H9 (cell line): ENCODE measurements around the gene KRT13. TPM values are rescaled to one million over a fixed set of nuclear protein-coding genes. Genes with fewer than 3 reads are reported as not detected.

Source experiments
- DNase-seq: peaks from one replicate; pipeline ENCODE4 v3.0.0-alpha.2; 2017
- H2AFZ ChIP-seq: one replicate; pipeline ENCODE4 v1.6.1; 2013; ENCODE audit warnings: mild to moderate bottlenecking, low read length, control low read depth, moderate library complexity
- H2AK5ac ChIP-seq: 2 replicates; pipeline ENCODE4 v1.6.1; 2013; ENCODE audit warnings: low read length, control low read depth, mixed read lengths; ENCODE audit not compliant: insufficient read length
- H2BK120ac ChIP-seq: one replicate; pipeline ENCODE4 v1.6.1; 2013; ENCODE audit warnings: low read depth, mild to moderate bottlenecking, low read length, control low read depth, inconsistent platforms; ENCODE audit not compliant: poor library complexity, severe bottlenecking
- H2BK12ac ChIP-seq: 2 replicates; pipeline ENCODE4 v1.6.1; 2013; ENCODE audit warnings: low read length, control low read depth, mixed read lengths, low read depth; ENCODE audit not compliant: insufficient read length
- H2BK15ac ChIP-seq: 2 replicates; pipeline ENCODE4 v1.6.1; 2013; ENCODE audit warnings: low read depth, low read length, control low read depth
- H2BK20ac ChIP-seq: one replicate; pipeline ENCODE4 v1.6.1; 2013; ENCODE audit warnings: low read depth, mild to moderate bottlenecking, low read length, control low read depth, inconsistent platforms; ENCODE audit not compliant: poor library complexity, severe bottlenecking
- H2BK5ac ChIP-seq: 2 replicates; pipeline ENCODE4 v1.6.1; 2013; ENCODE audit warnings: low read length, control low read depth, mixed read lengths; ENCODE audit not compliant: insufficient read length
- H3K14ac ChIP-seq: 2 replicates; pipeline ENCODE4 v1.6.1; 2013; ENCODE audit warnings: low read length, control low read depth; ENCODE audit not compliant: insufficient read depth
- H3K18ac ChIP-seq: 2 replicates; pipeline ENCODE4 v1.6.1; 2013; ENCODE audit warnings: low read depth, mild to moderate bottlenecking, mixed read lengths, low read length, control low read depth; ENCODE audit not compliant: insufficient read length
- H3K23ac ChIP-seq: 2 replicates; pipeline ENCODE4 v1.6.1; 2013; ENCODE audit warnings: low read length, control low read depth, mixed read lengths, low read depth; ENCODE audit not compliant: insufficient read length
- H3K23me2 ChIP-seq: 2 replicates; pipeline ENCODE4 v1.6.1; 2013; ENCODE audit warnings: low read depth, mild to moderate bottlenecking, mixed read lengths, low read length, control low read depth; ENCODE audit not compliant: insufficient read length, poor library complexity, severe bottlenecking
- H3K27ac ChIP-seq: 2 replicates; pipeline ENCODE4 v1.5.1; 2013; ENCODE audit warnings: low read length, control low read depth, mixed read lengths, low read depth; ENCODE audit not compliant: insufficient read length
- H3K27me3 ChIP-seq: 2 replicates; pipeline ENCODE4 v1.6.1; 2013; ENCODE audit warnings: low read length, control low read depth, inconsistent platforms; ENCODE audit not compliant: insufficient read depth
- H3K4ac ChIP-seq: 2 replicates; pipeline ENCODE4 v1.6.1; 2013; ENCODE audit warnings: low read depth, mild to moderate bottlenecking, control low read depth, inconsistent platforms, low read length, moderate library complexity
- H3K4me1 ChIP-seq: 2 replicates; pipeline ENCODE4 v1.6.1; 2013; ENCODE audit warnings: low read length, control low read depth, inconsistent platforms; ENCODE audit not compliant: insufficient read depth
- H3K4me2 ChIP-seq: 2 replicates; pipeline ENCODE4 v1.6.1; 2013; ENCODE audit warnings: low read length, control low read depth, mixed read lengths; ENCODE audit not compliant: insufficient read length, insufficient read depth
- H3K56ac ChIP-seq: 2 replicates; pipeline ENCODE4 v1.6.1; 2013; ENCODE audit warnings: low read depth, mild to moderate bottlenecking, mixed read lengths, low read length, control low read depth; ENCODE audit not compliant: insufficient read length
- H3K79me1 ChIP-seq: 2 replicates; pipeline ENCODE4 v1.6.1; 2013; ENCODE audit warnings: low read depth, mild to moderate bottlenecking, moderate library complexity, low read length, control low read depth, inconsistent platforms; ENCODE audit not compliant: insufficient read depth, poor library complexity, severe bottlenecking
- H3K79me2 ChIP-seq: 2 replicates; pipeline ENCODE4 v1.6.1; 2013; ENCODE audit warnings: low read length, control low read depth, inconsistent platforms; ENCODE audit not compliant: insufficient read depth
- H3K9ac ChIP-seq: 2 replicates; pipeline ENCODE4 v1.6.1; 2013; ENCODE audit warnings: low read length, control low read depth, mixed read lengths; ENCODE audit not compliant: insufficient read length; ENCODE audit errors: extremely low read depth
- H3K9me3 ChIP-seq: one replicate; pipeline ENCODE4 v1.6.1; 2013; ENCODE audit warnings: low read depth, low read length, inconsistent platforms; ENCODE audit not compliant: control insufficient read depth
- H3T11ph ChIP-seq: one replicate; pipeline ENCODE4 v1.6.1; 2013; ENCODE audit warnings: mild to moderate bottlenecking, low read length, control low read depth, inconsistent platforms
- H4K20me1 ChIP-seq: one replicate; pipeline ENCODE4 v1.6.1; 2013; ENCODE audit not compliant: control insufficient read depth, insufficient read length, insufficient read depth
- H4K5ac ChIP-seq: 2 replicates; pipeline ENCODE4 v1.6.1; 2013; ENCODE audit warnings: low read depth, mild to moderate bottlenecking, mixed read lengths, low read length, control low read depth; ENCODE audit not compliant: insufficient read length
- H4K8ac ChIP-seq: replicated peaks from 2 replicates; pipeline ENCODE4 v1.6.1; 2013; ENCODE audit warnings: low read length, control low read depth, mixed read lengths, low read depth; ENCODE audit not compliant: insufficient read length
- H4K91ac ChIP-seq: 2 replicates; pipeline ENCODE4 v1.6.1; 2013; ENCODE audit warnings: low read depth, mild to moderate bottlenecking, moderate library complexity, mixed read lengths, low read length, control low read depth; ENCODE audit not compliant: insufficient read length
- H3K27ac Mint-ChIP-seq, 3 experiments: 2 replicates in 2 of 3; 3 replicates in 1 of 3; pipeline ENCODE4 v1.8.0; 2020 to 2021; ENCODE audit warnings: mixed read lengths in 3 of 3, mild to moderate bottlenecking in 1 of 3, moderate library complexity in 1 of 3
- H3K27me3 Mint-ChIP-seq: 2 replicates; pipeline ENCODE4 v1.8.0; 2021; ENCODE audit warnings: low read depth, mild to moderate bottlenecking, moderate library complexity, mixed read lengths
- H3K36me3 Mint-ChIP-seq, 3 experiments: 2 replicates in 2 of 3; 3 replicates in 1 of 3; pipeline ENCODE4 v1.8.0; 2020 to 2021; ENCODE audit warnings: low read depth in 3 of 3, mixed read lengths in 3 of 3; ENCODE audit not compliant: insufficient read depth in 1 of 3
- H3K4me1 Mint-ChIP-seq, 2 experiments: 2 replicates each; pipeline ENCODE4 v1.8.0; 2020; ENCODE audit warnings: mixed read lengths in 2 of 2
- H3K4me3 Mint-ChIP-seq, 2 experiments: 2 replicates in 1 of 2; 3 replicates in 1 of 2; pipeline ENCODE4 v1.8.0; 2020 to 2021; ENCODE audit warnings: mild to moderate bottlenecking in 2 of 2, mixed read lengths in 2 of 2, moderate library complexity in 1 of 2
- H3K9me3 Mint-ChIP-seq, 2 experiments: 2 replicates in 1 of 2; 3 replicates in 1 of 2; pipeline ENCODE4 v1.8.0; 2020; ENCODE audit warnings: mild to moderate bottlenecking in 2 of 2, mixed read lengths in 2 of 2, moderate library complexity in 1 of 2
- WGBS: extraction: QIAGEN DNeasy Blood & Tissue Kit; methylation state at CpG from one replicate; pipeline ENCODE4 v1.1.7; 2013; ENCODE audit warnings: missing lambda C conversion rate, low lambda C conversion rate, mixed read lengths; ENCODE audit not compliant: insufficient read length; ENCODE audit errors: extremely low coverage; 5-methylcytosine and 5-hydroxymethylcytosine counted together
- total RNA-seq: library from RNA; stranded (reverse); gene quantifications from 2 replicates; pipeline ENCODE4 v1.2.1, GENCODE V29; 2021
- TF ChIP-seq, protein P1 (sequence below): fragments of 200-600 bp; sonication (generic); conservative IDR thresholded peaks from 3 replicates; pipeline ENCODE4 v1.8.0; 2021; ENCODE audit warnings: antibody characterized with exemption, mild to moderate bottlenecking

KRT13 gene
- total RNA-seq, 1 experiment from 2014 or later = not detected

DNA sequence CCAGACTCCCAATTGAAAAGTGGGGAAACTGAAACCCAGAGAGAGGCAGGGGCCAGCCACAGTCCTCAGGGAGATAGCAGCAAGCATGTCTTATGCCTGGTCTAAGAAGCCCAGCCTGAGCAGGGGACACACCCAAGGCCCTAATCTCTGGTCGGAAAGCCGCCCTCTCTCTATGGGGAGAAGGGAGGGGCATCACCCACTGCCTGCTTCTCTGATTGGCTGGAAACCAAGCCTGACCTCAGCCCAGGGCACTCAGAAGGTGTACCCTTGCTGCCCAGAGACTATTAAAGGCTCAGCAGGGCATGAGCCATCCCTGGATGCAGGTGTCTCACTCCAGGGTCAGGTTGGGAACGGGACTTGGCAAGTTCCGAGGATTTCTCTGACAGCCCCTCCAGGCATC is 5.7 kb upstream of the KRT13 start:
- H3K27me3 ChIP-seq = no peaks in the 10 kb centered on the region
- Mint-ChIP-seq H3K27me3 (no peaks in the 10 kb centered on the region; the same call in 1 of the 2 replicates), H3K27ac (no peak overlapping the region), H3K4me1 (peaks cover 25% of the 10 kb centered on the region in 2 experiments), H3K4me3 (no peak overlapping the region), H3K9me3 (no peaks in the 10 kb centered on the region; a peak in 1 of 5 replicates), H3K36me3 (no peaks in the 10 kb centered on the region)
- H2AFZ ChIP-seq = no peak overlapping the region
- no peak overlapping the region for H3K18ac ChIP-seq
- no peak overlapping the region for H2BK5ac ChIP-seq
- no peak overlapping the region for H3T11ph ChIP-seq
- no peak overlapping the region for H3K14ac ChIP-seq
- no peak overlapping the region for H2BK15ac ChIP-seq
- TF ChIP-seq, protein P1, sequence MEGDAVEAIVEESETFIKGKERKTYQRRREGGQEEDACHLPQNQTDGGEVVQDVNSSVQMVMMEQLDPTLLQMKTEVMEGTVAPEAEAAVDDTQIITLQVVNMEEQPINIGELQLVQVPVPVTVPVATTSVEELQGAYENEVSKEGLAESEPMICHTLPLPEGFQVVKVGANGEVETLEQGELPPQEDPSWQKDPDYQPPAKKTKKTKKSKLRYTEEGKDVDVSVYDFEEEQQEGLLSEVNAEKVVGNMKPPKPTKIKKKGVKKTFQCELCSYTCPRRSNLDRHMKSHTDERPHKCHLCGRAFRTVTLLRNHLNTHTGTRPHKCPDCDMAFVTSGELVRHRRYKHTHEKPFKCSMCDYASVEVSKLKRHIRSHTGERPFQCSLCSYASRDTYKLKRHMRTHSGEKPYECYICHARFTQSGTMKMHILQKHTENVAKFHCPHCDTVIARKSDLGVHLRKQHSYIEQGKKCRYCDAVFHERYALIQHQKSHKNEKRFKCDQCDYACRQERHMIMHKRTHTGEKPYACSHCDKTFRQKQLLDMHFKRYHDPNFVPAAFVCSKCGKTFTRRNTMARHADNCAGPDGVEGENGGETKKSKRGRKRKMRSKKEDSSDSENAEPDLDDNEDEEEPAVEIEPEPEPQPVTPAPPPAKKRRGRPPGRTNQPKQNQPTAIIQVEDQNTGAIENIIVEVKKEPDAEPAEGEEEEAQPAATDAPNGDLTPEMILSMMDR = no peak
- no peak overlapping the region for H2AK5ac ChIP-seq
- H2BK20ac ChIP-seq = no peak overlapping the region
- no peak overlapping the region for H3K9ac ChIP-seq
- peak; percentile 72 for DNase-seq
- no peaks in the 10 kb centered on the region for H3K79me2 ChIP-seq
- no CpG with 5 or more reads among the region's 4 CpGs for WGBS
- H3K4me1 ChIP-seq = 0 out of 2 replicates have a peak, but pooled peaks cover 3% of the 10 kb centered on the region
- H3K9me3 ChIP-seq = no peaks in the 10 kb centered on the region
- H4K8ac ChIP-seq = no peak overlapping the region
- no peaks in the 10 kb centered on the region for H3K23me2 ChIP-seq
- no peak overlapping the region for H3K23ac ChIP-seq
- H3K79me1 ChIP-seq = no peaks in the 10 kb centered on the region
- no peak overlapping the region for H4K91ac ChIP-seq
- no peak overlapping the region for H3K4me2 ChIP-seq
- H4K5ac ChIP-seq = no peak overlapping the region
- no peak overlapping the region for H2BK120ac ChIP-seq
- H3K4ac ChIP-seq = no peak overlapping the region
- H4K20me1 ChIP-seq = no peaks in the 10 kb centered on the region
- no peak overlapping the region for H2BK12ac ChIP-seq
- no peak overlapping the region for H3K56ac ChIP-seq
- no peak overlapping the region for H3K27ac ChIP-seq
